B cell (primary cell): Measurements from ENCODE around the gene HMGXB3. TPM values are rescaled to one million over a fixed set of nuclear protein-coding genes. Genes with fewer than 3 reads are reported as not detected.

ENCODE experiments used
- ATAC-seq: fragments of 200-7000 bp; cut with Tn5 transposase; one replicate; pipeline ENCODE4 v1.10.0; 2021; ENCODE audit warnings: low read depth, mild to moderate bottlenecking, moderate number of reproducible peaks, moderate library complexity
- CTCF ChIA-PET: fragments of 350-600 bp; sonication (Branson Sonifier 250); formaldehyde crosslinking; loops from one replicate; lab custom pipeline; 2021; ENCODE audit warnings: antibody characterized with exemption, inconsistent platforms; lab: Charles Lee
- POLR2A ChIA-PET: fragments of 350-600 bp; sonication (Branson Sonifier 250); formaldehyde crosslinking; loops from one replicate; lab custom pipeline; 2021; ENCODE audit warnings: antibody characterized with exemption; lab: Charles Lee
- DNase-seq: peaks from one replicate; pipeline ENCODE4 v3.0.0; 2013
- H2AFZ ChIP-seq: 2 replicates; pipeline ENCODE4 v1.6.1; 2012; ENCODE audit warnings: mild to moderate bottlenecking, low read depth, low read length; ENCODE audit not compliant: insufficient read depth, poor library complexity, severe bottlenecking
- H3K27ac ChIP-seq, 2 donors: 1 replicate in 1 of 2; 2 replicates in 1 of 2; pipeline ENCODE4 v1.5.1; 2012 to 2013; ENCODE audit warnings: low read length in 2 of 2, mild to moderate bottlenecking in 2 of 2, moderate library complexity in 1 of 2
- H3K27me3 ChIP-seq, 4 experiments: fragments of 200-600 bp in 1 of 4; sonication (generic) in 1 of 4; replicated peaks in 1 of 4; 1 replicate in 2 of 4; 2 replicates in 2 of 4; pipeline versions ENCODE4 v1.6.1 to v1.7.0; 2013 to 2016; ENCODE audit warnings: low read length in 3 of 4, mild to moderate bottlenecking in 2 of 4, mixed read lengths in 1 of 4, moderate library complexity in 1 of 4; ENCODE audit not compliant: insufficient read depth in 4 of 4, control insufficient read depth in 3 of 4; ENCODE audit errors: control extremely low read depth in 1 of 4
- H3K36me3 ChIP-seq, 2 experiments: replicated peaks in 1 of 2; 1 replicate in 1 of 2; 2 replicates in 1 of 2; pipeline versions ENCODE4 v1.6.1 to v1.7.1; 2013; ENCODE audit warnings: low read length in 1 of 2; ENCODE audit not compliant: insufficient read depth in 2 of 2, control insufficient read depth in 1 of 2; ENCODE audit errors: control extremely low read depth in 1 of 2, extremely low read depth in 1 of 2
- H3K4me1 ChIP-seq, 2 donors: fragments of 200-600 bp in 1 of 2; sonication (generic) in 1 of 2; 1 replicate in 1 of 2; 2 replicates in 1 of 2; pipeline versions ENCODE4 v1.5.1 to v1.6.1; 2013 to 2017; ENCODE audit warnings: low read length in 2 of 2; ENCODE audit not compliant: control insufficient read depth in 2 of 2, insufficient read depth in 2 of 2
- H3K4me2 ChIP-seq: replicated peaks from 2 replicates; pipeline ENCODE3; 2012; ENCODE audit warnings: mild to moderate bottlenecking, low read depth, low read length; ENCODE audit not compliant: poor library complexity, severe bottlenecking
- H3K4me3 ChIP-seq, 5 experiments: fragments of 200-600 bp in 1 of 5; sonication (generic) in 1 of 5; 1 replicate in 3 of 5; 2 replicates in 2 of 5; pipeline versions ENCODE4 v1.5.1 to v1.7.0; 2011 to 2016; ENCODE audit warnings: low read length in 4 of 5, mild to moderate bottlenecking in 4 of 5, low read depth in 2 of 5, control low read depth in 1 of 5, moderate library complexity in 1 of 5; ENCODE audit not compliant: insufficient read depth in 1 of 5; ENCODE audit errors: control extremely low read depth in 1 of 5, extremely low read depth in 1 of 5
- H3K79me2 ChIP-seq: fragments of 200-600 bp; sonication (generic); one replicate; pipeline ENCODE4 v1.6.0; 2016; ENCODE audit warnings: low read length; ENCODE audit not compliant: control insufficient read depth, insufficient read depth
- H3K9ac ChIP-seq: fragments of 200-600 bp; sonication (generic); 2 replicates; pipeline ENCODE4 v1.6.1; 2017; ENCODE audit warnings: mild to moderate bottlenecking, low read length, moderate library complexity
- H3K9me3 ChIP-seq, 3 donors: one replicate each; pipeline versions ENCODE4 v1.6.1 to v1.7.1; 2013; ENCODE audit warnings: low read length in 2 of 3; ENCODE audit not compliant: control insufficient read depth in 2 of 3, insufficient read depth in 1 of 3; ENCODE audit errors: control extremely low read depth in 1 of 3
- H4K20me1 ChIP-seq: 2 replicates; pipeline ENCODE4 v1.6.0; 2012; ENCODE audit warnings: mild to moderate bottlenecking, low read length; ENCODE audit not compliant: insufficient read depth, control insufficient read depth, poor library complexity, severe bottlenecking
- H3K27ac Mint-ChIP-seq: one replicate; pipeline ENCODE4 v1.8.0; 2021; ENCODE audit warnings: mixed read lengths
- H3K27me3 Mint-ChIP-seq: one replicate; pipeline ENCODE4 v1.8.0; 2021; ENCODE audit warnings: mixed read lengths
- H3K4me1 Mint-ChIP-seq: one replicate; pipeline ENCODE4 v1.8.0; 2021; ENCODE audit warnings: mixed read lengths
- H3K4me3 Mint-ChIP-seq: one replicate; pipeline ENCODE4 v1.8.0; 2021; ENCODE audit warnings: mixed read lengths
- H3K9me3 Mint-ChIP-seq: one replicate; pipeline ENCODE4 v1.8.0; 2022; ENCODE audit warnings: mixed read lengths; ENCODE audit not compliant: insufficient read depth
- EZH2 ChIP-seq: IDR thresholded peaks from 2 replicates; pipeline ENCODE4 v1.6.1; 2012; ENCODE audit warnings: borderline replicate concordance, low read depth, mild to moderate bottlenecking, moderate library complexity, low read length; ENCODE audit not compliant: insufficient read depth, poor library complexity, severe bottlenecking
- WGBS: methylation state at CpG from one replicate; pipeline ENCODE4 v1.1.5; 2013; ENCODE audit warnings: missing lambda C conversion rate; ENCODE audit not compliant: insufficient coverage; 5-methylcytosine and 5-hydroxymethylcytosine counted together
- intact Hi-C: fragments of 100-400 bp; cut with micrococcal nuclease; formaldehyde crosslinking; loops from one replicate; pipeline ENCODE4 v1.10.0; 2022
- polyA plus RNA-seq: library from polyadenylated mRNA; depleted of rRNA; stranded (reverse); fragments of >200 nt; gene quantifications from 2 replicates; pipeline ENCODE4 v1.2.3, GENCODE V29; 2012
- total RNA-seq, 2 donors: library from RNA; stranded (reverse); fragments of 120-200 nt in 1 of 2; gene quantifications; 1 replicate in 1 of 2; 2 replicates in 1 of 2; pipeline versions ENCODE4 v1.2.3 to v1.2.4, GENCODE V29; 2013 to 2022
- TF ChIP-seq, protein P1 (sequence below): fragments of 200-600 bp; IDR thresholded peaks from one replicate; pipeline ENCODE4 v1.8.0; 2022; ENCODE audit warnings: antibody characterized with exemption, mild to moderate bottlenecking

Gene HMGXB3
- total and polyA plus RNA-seq, 2 donors (not counting 1 experiment from before 2014, with no cell fraction given), result 28.5 to 35.7 TPM

DNA sequence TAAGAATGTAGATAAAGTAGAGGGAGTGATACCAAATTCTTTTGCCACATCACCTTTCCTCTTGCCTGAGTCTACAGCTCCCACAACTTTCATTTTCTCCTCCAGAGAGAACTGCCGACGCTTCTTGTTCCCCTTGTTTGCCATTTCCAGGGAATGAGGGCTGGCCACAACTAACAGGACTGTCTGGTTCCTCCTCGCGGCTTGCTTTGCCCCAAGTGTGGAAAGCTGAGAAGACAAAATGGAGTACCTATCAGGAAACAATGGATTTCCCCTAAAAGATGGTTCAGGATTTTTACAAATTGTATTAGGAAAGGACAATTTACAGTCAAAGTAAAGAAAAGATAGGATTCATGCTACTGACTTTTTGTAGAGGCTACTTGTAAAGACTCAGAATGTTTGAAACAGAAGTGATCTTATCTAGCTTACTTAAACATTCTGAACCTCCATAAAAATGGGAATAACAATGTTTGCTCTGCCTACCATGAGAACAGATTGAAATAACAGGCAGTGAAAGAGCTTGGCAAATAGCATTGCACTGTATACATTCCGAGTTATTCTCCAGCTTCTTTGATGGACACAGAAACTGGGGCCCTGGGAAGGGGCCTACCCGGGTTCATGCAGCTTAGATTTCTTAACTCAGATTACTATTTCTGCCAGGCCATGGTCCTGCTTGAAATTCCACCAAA, 4.2 kb upstream of the HMGXB3 start:
- Histone ChIP-seq H4K20me1 (no peaks in the 10 kb centered on the region), H3K4me3 (no peak overlapping the region), H3K9me3 (no peaks in the 10 kb centered on the region), H3K79me2 (peaks cover 5% of the 10 kb centered on the region), H3K36me3 (peaks cover 0 to 14% of the 10 kb centered on the region in 2 experiments), H3K4me1 (peaks cover 6 to 12% of the 10 kb centered on the region in 2 donors), H3K4me2 (no peak overlapping the region), H3K27ac (no peak overlapping the region), H2AFZ (no peak overlapping the region), H3K9ac (no peak overlapping the region), H3K27me3 (no peaks in the 10 kb centered on the region)
- no peak overlapping the region for H3K4me3 Mint-ChIP-seq
- no peaks in the 10 kb centered on the region for H3K27me3 Mint-ChIP-seq
- H3K4me1 Mint-ChIP-seq, result peaks cover 14% of the 10 kb centered on the region
- no peak for TF ChIP-seq EZH2
- TF ChIP-seq, protein P1, sequence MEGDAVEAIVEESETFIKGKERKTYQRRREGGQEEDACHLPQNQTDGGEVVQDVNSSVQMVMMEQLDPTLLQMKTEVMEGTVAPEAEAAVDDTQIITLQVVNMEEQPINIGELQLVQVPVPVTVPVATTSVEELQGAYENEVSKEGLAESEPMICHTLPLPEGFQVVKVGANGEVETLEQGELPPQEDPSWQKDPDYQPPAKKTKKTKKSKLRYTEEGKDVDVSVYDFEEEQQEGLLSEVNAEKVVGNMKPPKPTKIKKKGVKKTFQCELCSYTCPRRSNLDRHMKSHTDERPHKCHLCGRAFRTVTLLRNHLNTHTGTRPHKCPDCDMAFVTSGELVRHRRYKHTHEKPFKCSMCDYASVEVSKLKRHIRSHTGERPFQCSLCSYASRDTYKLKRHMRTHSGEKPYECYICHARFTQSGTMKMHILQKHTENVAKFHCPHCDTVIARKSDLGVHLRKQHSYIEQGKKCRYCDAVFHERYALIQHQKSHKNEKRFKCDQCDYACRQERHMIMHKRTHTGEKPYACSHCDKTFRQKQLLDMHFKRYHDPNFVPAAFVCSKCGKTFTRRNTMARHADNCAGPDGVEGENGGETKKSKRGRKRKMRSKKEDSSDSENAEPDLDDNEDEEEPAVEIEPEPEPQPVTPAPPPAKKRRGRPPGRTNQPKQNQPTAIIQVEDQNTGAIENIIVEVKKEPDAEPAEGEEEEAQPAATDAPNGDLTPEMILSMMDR, result no peak
- POLR2A ChIA-PET, result no interaction called here
- H3K27ac Mint-ChIP-seq, result no peak overlapping the region
- no peak for DNase-seq
- intact Hi-C loops, result loop anchor here (10.0 kb wide), 1 partner anchor 642 kb away; the partner anchor contains the start of gene PCYOX1L
- ATAC-seq, result no peak
- WGBS, result 100% methylated on average over 5 of the region's 6 CpGs
- CTCF ChIA-PET, result interaction anchor here (2.3 kb wide), 2 partner anchors 162 to 165 kb away, joined by 8 to 14 read pairs; no protein-coding TSS in a partner anchor
- H3K9me3 Mint-ChIP-seq, result no peaks in the 10 kb centered on the region

DNA sequence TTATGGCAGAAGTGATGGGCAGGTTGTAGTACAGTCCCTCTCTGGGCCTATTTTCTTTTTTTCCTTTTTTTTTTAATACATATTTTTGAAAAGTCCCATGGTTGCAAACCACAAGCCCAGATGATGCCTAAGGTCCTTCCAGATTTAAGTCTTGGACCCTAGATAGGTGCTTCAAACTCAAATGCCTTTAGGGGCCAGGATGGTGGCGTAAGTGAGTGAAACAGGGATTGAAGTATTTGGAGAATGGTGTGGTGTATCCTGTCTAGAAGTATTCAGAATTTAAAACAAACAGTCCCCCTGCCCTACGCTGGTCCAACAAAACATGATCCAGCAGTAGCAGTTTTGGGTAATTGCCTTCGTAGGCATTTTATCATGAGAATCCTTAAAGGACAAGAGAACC, 2.3 kb upstream of the HMGXB3 start:
- intact Hi-C loops, result loop anchor here (10.0 kb wide), 1 partner anchor 643 kb away; the partner anchor contains the start of gene PCYOX1L
- Mint-ChIP-seq H3K4me3 (no peak overlapping the region), H3K27ac (no peak overlapping the region), H3K9me3 (no peaks in the 10 kb centered on the region), H3K27me3 (no peaks in the 10 kb centered on the region), H3K4me1 (peaks cover 31% of the 10 kb centered on the region)
- Histone ChIP-seq H3K4me2 (no peak overlapping the region), H3K79me2 (peaks cover 25% of the 10 kb centered on the region), H4K20me1 (peaks cover 11% of the 10 kb centered on the region), H3K27me3 (no peaks in the 10 kb centered on the region), H3K4me1 (peaks cover 21 to 23% of the 10 kb centered on the region in 2 donors), H3K36me3 (peaks cover 0 to 14% of the 10 kb centered on the region in 2 experiments), H3K4me3 (no peak overlapping the region), H3K27ac (no peak overlapping the region), H2AFZ (no peak overlapping the region), H3K9ac (no peak overlapping the region), H3K9me3 (no peaks in the 10 kb centered on the region)
- TF ChIP-seq, protein P1, result no peak
- no peak for TF ChIP-seq EZH2
- DNase-seq (no peak), ATAC-seq (no peak)
- 100% methylated on average over 1 of the region's 3 CpGs for WGBS
- ChIA-PET POLR2A (no interaction called here), CTCF (interaction anchor here (2.3 kb wide), 1 partner anchor 164 kb away, joined by 14 read pairs; no protein-coding TSS in a partner anchor)
